K562 (cell line): ENCODE measurements around the gene HCFC1R1. TPM values are rescaled to one million over a fixed set of nuclear protein-coding genes. Genes with fewer than 3 reads are reported as not detected.
A peak's percentile ranks its signal among the peaks of the same experiment; 100 is the strongest.

Experiments used
- MGA ChIP-seq: fragments of 450-650 bp; IDR thresholded peaks from 2 replicates; pipeline ENCODE4 v1.6.1; 2016; ENCODE audit warnings: mild to moderate bottlenecking, moderate library complexity
- MYC ChIP-seq, 2 experiments: fragments of 250-450 bp in 1 of 2; sonication (Bioruptor Pico) in 1 of 2; IDR thresholded peaks; 2 replicates each; pipeline versions ENCODE4 v1.5.1 to v1.6.1; 2012 to 2021; ENCODE audit warnings: low read depth in 2 of 2, borderline replicate concordance in 1 of 2, improper control_type of control experiment in 1 of 2, low read length in 1 of 2, mild to moderate bottlenecking in 1 of 2, moderate library complexity in 1 of 2
- RBM15 ChIP-seq: fragments of 200-400 bp; formaldehyde crosslinking; IDR thresholded peaks from 2 replicates; pipeline ENCODE4 v1.6.1; 2018; ENCODE audit warnings: mild to moderate bottlenecking, low read length, moderate library complexity; ENCODE audit not compliant: insufficient read depth
- SRF ChIP-seq, 2 experiments: fragments of 250-450, 450-650 bp in 1 of 2; sonication (Bioruptor Pico) in 1 of 2; sonication (generic) in 1 of 2; formaldehyde crosslinking; IDR thresholded peaks; 2 replicates each; pipeline versions ENCODE4 v1.5.0 to v1.5.1; 2020 to 2022; ENCODE audit warnings: mild to moderate bottlenecking in 1 of 2, missing genetic modification reagents in 1 of 2
- polyA plus RNA-seq, 8 experiments: library from polyadenylated mRNA; depleted of rRNA in 4 of 8; stranded (reverse) in 5 of 8; unstranded in 3 of 8; fragments of >200 nt; fragmentation: Nextera tagmentation in 2 of 8; fragmentation: Illumina TruSeq in 1 of 8; extraction: Ambion mirVana in 2 of 8; extraction: Trizol in 1 of 8; gene quantifications; 2 replicates each; pipeline versions ENCODE4 v1.2.1 to v1.2.3, GENCODE V29; 2011 to 2014; ENCODE audit warnings: inconsistent platforms in 1 of 8, missing spikeins in 1 of 8
- total RNA-seq, 7 experiments: library from RNA; depleted of rRNA in 6 of 7; stranded (reverse); fragments of >200 nt in 6 of 7; fragmentation: Illumina TruSeq in 2 of 7; extraction: Trizol in 2 of 7; gene quantifications; 2 replicates each; pipeline versions ENCODE4 v1.2.1 to v1.2.3, GENCODE V29; 2011 to 2021; ENCODE audit warnings: low replicate concordance in 1 of 7

HCFC1R1 gene
- total and polyA plus RNA-seq, 9 of the 15 experiments (the other 6 are each of a cell fraction or from before 2014, with no cell fraction given) = 2.2 to 29.0 (median 11.2) TPM

DNA sequence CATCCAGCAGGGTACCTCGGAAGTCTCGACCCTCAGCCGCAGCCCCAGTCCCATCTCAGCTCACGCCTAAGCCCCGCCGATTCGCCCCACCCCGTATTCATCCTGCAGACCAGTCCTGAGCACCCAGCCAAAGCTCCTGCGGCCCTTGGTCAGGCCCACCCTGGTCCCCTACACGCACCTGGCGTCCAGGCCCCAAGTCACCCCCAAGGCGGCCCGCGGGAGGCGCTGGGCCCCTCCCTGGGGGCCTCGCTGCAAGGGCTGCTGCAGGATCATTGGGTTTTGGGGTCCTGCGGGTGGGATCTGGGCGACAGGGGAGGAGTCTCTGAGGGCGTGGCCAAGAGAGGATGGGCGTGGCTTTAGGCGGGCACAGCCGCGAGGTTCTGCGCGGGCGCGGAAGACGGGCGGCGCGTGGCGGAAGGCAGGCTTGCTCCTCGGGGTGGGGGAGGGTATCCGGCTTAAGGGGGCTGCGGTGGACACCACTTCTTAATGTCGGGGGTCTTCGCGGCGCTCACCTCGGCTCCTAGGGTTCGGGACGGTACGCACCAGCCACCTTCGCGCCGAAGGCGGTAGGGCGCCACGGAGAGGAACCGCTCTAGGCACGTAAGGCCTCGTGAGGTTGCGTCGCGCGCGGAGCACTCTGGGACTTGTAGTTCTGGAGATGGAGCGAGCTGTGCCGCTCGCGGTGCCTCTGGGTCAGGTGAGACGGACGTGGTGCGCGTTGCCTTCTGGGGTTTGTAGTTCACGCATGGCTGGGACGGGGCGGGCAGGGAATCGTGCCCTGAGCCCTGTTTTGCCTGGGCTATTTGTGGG, at the start of gene HCFC1R1, which contains the start of gene THOC6 (continued):
- TF ChIP-seq SRF (CRISPR knock-in tag; IDR thresholded peaks at IDR 0.05) (peak in 1 of 2 experiments; percentile 51; a peak in 1 of 4 replicates), MGA (peak; percentile 82), RBM15 (no peak), MYC (IDR thresholded peaks at IDR 0.05; ENCODE audit: low read depth, low read length) (peak; percentile 97), MYC (CRISPR knock-in tag; IDR thresholded peaks at IDR 0.05; ENCODE audit: borderline replicate concordance, low read depth) (peak; percentile 85; the same call in 1 of the 2 replicates)
